HEK293 (cell line): ENCODE results near the gene LAD1.

Experiments used
- CTCF ChIA-PET: fragments of 350-600 bp; formaldehyde crosslinking; extraction: SDS; loops from one replicate; lab custom pipeline; 2021; ENCODE audit warnings: antibody characterized with exemption; lab: Yijun Ruan, JAX
- POLR2A ChIA-PET: fragments of 300-600 bp; formaldehyde crosslinking; extraction: SDS; loops from one replicate; lab custom pipeline; 2020; ENCODE audit warnings: antibody characterized with exemption, inconsistent platforms; lab: Yijun Ruan, JAX
- H3K27ac ChIP-seq: fragments of 200-500 bp; sonication (Bioruptor generic); 2 replicates; pipeline ENCODE4 v1.5.1; 2014; ENCODE audit warnings: low read depth, low read length, control low read depth, inconsistent platforms; ENCODE audit errors: extremely low read depth
- H3K36me3 ChIP-seq, 2 experiments: fragments of 200-500 bp in 1 of 2; sonication (Bioruptor generic) in 1 of 2; 1 replicate in 1 of 2; 2 replicates in 1 of 2; pipeline ENCODE4 v1.5.1; 2014 to 2017; ENCODE audit warnings: inconsistent platforms in 2 of 2, low read length in 2 of 2; ENCODE audit not compliant: control insufficient read depth in 2 of 2, insufficient read depth in 1 of 2
- H3K4me1 ChIP-seq: fragments of 200-500 bp; sonication (Bioruptor generic); 2 replicates; pipeline ENCODE4 v1.5.1; 2014; ENCODE audit warnings: mild to moderate bottlenecking, low read length, inconsistent platforms; ENCODE audit not compliant: control insufficient read depth, insufficient read depth
- H3K4me3 ChIP-seq: 2 replicates; pipeline ENCODE4 v1.5.1; 2011; ENCODE audit warnings: low read depth, mild to moderate bottlenecking, control low read depth, low read length, moderate library complexity
- H3K9me3 ChIP-seq: fragments of 200-500 bp; sonication (Bioruptor generic); 2 replicates; pipeline ENCODE4 v1.5.1; 2014; ENCODE audit warnings: low read depth, low read length, inconsistent platforms; ENCODE audit not compliant: control insufficient read depth, insufficient read depth
- GLIS1 ChIP-seq: fragments of 450-650 bp; formaldehyde crosslinking; IDR thresholded peaks from 2 replicates; pipeline ENCODE4 v1.5.1; 2016; ENCODE audit warnings: missing biosample characterization, missing genetic modification characterization
- HOXA7 ChIP-seq: sonication (generic); formaldehyde crosslinking; IDR thresholded peaks from 2 replicates; pipeline ENCODE4 v1.8.1; 2022; ENCODE audit warnings: missing genetic modification reagents, borderline replicate concordance
- PATZ1 ChIP-seq: fragments of 450-650 bp; formaldehyde crosslinking; IDR thresholded peaks from 2 replicates; pipeline ENCODE4 v1.5.1; 2016; ENCODE audit warnings: missing biosample characterization, missing genetic modification characterization
- PRDM1 ChIP-seq: fragments of 450-650 bp; formaldehyde crosslinking; IDR thresholded peaks from 2 replicates; pipeline ENCODE4; 2016; ENCODE audit warnings: missing biosample characterization, missing genetic modification characterization
- SCRT1 ChIP-seq: fragments of 450-650 bp; formaldehyde crosslinking; IDR thresholded peaks from 2 replicates; pipeline ENCODE4 v1.5.1; 2016; ENCODE audit warnings: missing biosample characterization, missing genetic modification characterization, borderline replicate concordance
- WT1 ChIP-seq: fragments of 450-650 bp; formaldehyde crosslinking; IDR thresholded peaks from 2 replicates; pipeline ENCODE4 v1.5.1; 2016; ENCODE audit warnings: missing biosample characterization, missing genetic modification characterization
- ZBTB17 ChIP-seq: fragments of 450-650 bp; formaldehyde crosslinking; IDR thresholded peaks from 2 replicates; pipeline ENCODE4 v1.5.1; 2016; ENCODE audit warnings: missing biosample characterization, missing genetic modification characterization
- ZFHX2 ChIP-seq: fragments of 450-650 bp; formaldehyde crosslinking; conservative IDR thresholded peaks from 2 replicates; pipeline ENCODE4 v1.5.1; 2016; ENCODE audit warnings: missing biosample characterization, missing genetic modification characterization
- ZFP37 ChIP-seq: fragments of 450-650 bp; formaldehyde crosslinking; IDR thresholded peaks from 2 replicates; pipeline ENCODE4 v1.5.1; 2016; ENCODE audit warnings: missing biosample characterization, missing genetic modification characterization
- ZNF132 ChIP-seq: fragments of 450-650 bp; formaldehyde crosslinking; IDR thresholded peaks from 2 replicates; pipeline ENCODE4 v1.5.1; 2017; ENCODE audit warnings: missing biosample characterization, missing genetic modification characterization, borderline replicate concordance
- ZNF133 ChIP-seq: fragments of 450-650 bp; formaldehyde crosslinking; IDR thresholded peaks from 2 replicates; pipeline ENCODE4 v1.5.1; 2016; ENCODE audit warnings: missing biosample characterization, missing genetic modification characterization
- ZNF169 ChIP-seq: fragments of 450-650 bp; formaldehyde crosslinking; IDR thresholded peaks from 2 replicates; pipeline ENCODE4 v1.5.1; 2016; ENCODE audit warnings: missing biosample characterization, missing genetic modification characterization
- ZNF2 ChIP-seq: fragments of 450-650 bp; formaldehyde crosslinking; IDR thresholded peaks from 2 replicates; pipeline ENCODE4 v1.5.1; 2016; ENCODE audit warnings: missing biosample characterization, missing genetic modification characterization
- ZNF221 ChIP-seq: fragments of 450-650 bp; formaldehyde crosslinking; IDR thresholded peaks from 2 replicates; pipeline ENCODE4 v1.5.1; 2017; ENCODE audit warnings: missing biosample characterization, missing genetic modification characterization, borderline replicate concordance
- ZNF223 ChIP-seq: fragments of 450-650 bp; formaldehyde crosslinking; IDR thresholded peaks from 2 replicates; pipeline ENCODE4 v1.5.1; 2016; ENCODE audit warnings: missing biosample characterization, missing genetic modification characterization
- ZNF362 ChIP-seq: fragments of 450-650 bp; formaldehyde crosslinking; IDR thresholded peaks from 2 replicates; pipeline ENCODE4 v1.5.1; 2016; ENCODE audit warnings: missing biosample characterization, missing genetic modification characterization
- ZNF518A ChIP-seq: fragments of 450-650 bp; formaldehyde crosslinking; conservative IDR thresholded peaks from 2 replicates; pipeline ENCODE4 v1.5.1; 2016; ENCODE audit warnings: low read depth, missing biosample characterization, missing genetic modification characterization
- ZNF610 ChIP-seq: fragments of 450-650 bp; formaldehyde crosslinking; IDR thresholded peaks from 2 replicates; pipeline ENCODE4 v1.5.1; 2016; ENCODE audit warnings: missing biosample characterization, missing genetic modification characterization, borderline replicate concordance
- ZNF654 ChIP-seq: fragments of 450-650 bp; formaldehyde crosslinking; IDR thresholded peaks from 2 replicates; pipeline ENCODE4 v1.5.1; 2016; ENCODE audit warnings: low read depth, missing biosample characterization, missing genetic modification characterization
- ZNF768 ChIP-seq: fragments of 450-650 bp; formaldehyde crosslinking; IDR thresholded peaks from 2 replicates; pipeline ENCODE4 v1.5.1; 2018; ENCODE audit warnings: missing biosample characterization, mild to moderate bottlenecking, missing genetic modification characterization
- ZNF776 ChIP-seq: fragments of 450-650 bp; formaldehyde crosslinking; IDR thresholded peaks from 2 replicates; pipeline ENCODE4 v1.5.0; 2017; ENCODE audit warnings: missing biosample characterization, missing genetic modification characterization, borderline replicate concordance
- ZNF777 ChIP-seq: fragments of 450-650 bp; formaldehyde crosslinking; IDR thresholded peaks from 2 replicates; pipeline ENCODE4 v1.5.1; 2017; ENCODE audit warnings: missing biosample characterization, missing genetic modification characterization, borderline replicate concordance

The LAD1 gene

GRCh38 chr1:201385299-201385891 is 13.7 kb downstream of the LAD1 start (continued):
- peak; percentile 90 for TF ChIP-seq GLIS1 (tag by site-specific recombination)
- TF ChIP-seq ZNF610 (tag by site-specific recombination), result no peak
- peak; percentile 53; the same call in 1 of the 2 replicates for TF ChIP-seq PATZ1
- TF ChIP-seq HOXA7 (CRISPR knock-in tag), result no peak
- TF ChIP-seq ZNF133, result no peak
- TF ChIP-seq ZNF768 (tag by site-specific recombination), result no peak
- TF ChIP-seq ZNF654, result peak; percentile 62
- no peak for TF ChIP-seq ZNF777
- TF ChIP-seq WT1, result no peak
- no peak for TF ChIP-seq ZNF223 (tag by site-specific recombination)
- peak; percentile 69; the same call in 1 of the 2 replicates for TF ChIP-seq SCRT1 (tag by site-specific recombination)

- Histone ChIP-seq H3K27ac (no peak overlapping the region), H3K4me1 (no peaks in the 10 kb centered on the region), H3K9me3 (no peaks in the 10 kb centered on the region), H3K36me3 (no peaks in the 10 kb centered on the region), H3K4me3 (no peak overlapping the region)
- ChIA-PET CTCF (interaction anchor here (0.6 to 4.8 kb wide), 16 partner anchors 10 to 625 kb away, joined by 3 to 52 read pairs (median 4); no protein-coding TSS in a partner anchor), POLR2A (interaction anchor here (1.5 kb wide), 1 partner anchor 10 kb away, joined by 4 read pairs; no protein-coding TSS in a partner anchor)
- TF ChIP-seq PRDM1 (tag by site-specific recombination) (0 out of 2 replicates have a peak, but pooled peaks have one; percentile 1), ZBTB17 (0 out of 2 replicates have a peak, but pooled peaks have one; percentile 45), ZNF362 (tag by site-specific recombination) (no peak), PATZ1 (peak; percentile 23; the same call in 1 of the 2 replicates), ZNF2 (tag by site-specific recombination) (no peak)
Observed at GRCh38 chr1:201384406-201384782, 14.7 kb downstream of the LAD1 start.

- Histone ChIP-seq H3K9me3 (no peaks in the 10 kb centered on the region), H3K36me3 (no peaks in the 10 kb centered on the region), H3K4me3 (no peak overlapping the region), H3K4me1 (no peaks in the 10 kb centered on the region), H3K27ac (no peak overlapping the region)
- ChIA-PET CTCF (interaction anchor here (0.6 to 4.8 kb wide), 11 partner anchors 10 to 158 kb away, joined by 3 to 52 read pairs (median 4); no protein-coding TSS in a partner anchor), POLR2A (interaction anchor here (1.5 kb wide), 1 partner anchor 11 kb away, joined by 4 read pairs; no protein-coding TSS in a partner anchor)
- no peak for TF ChIP-seq ZNF169 (tag by site-specific recombination)
- 0 out of 2 replicates have a peak, but pooled peaks have one; percentile 12 for TF ChIP-seq PRDM1 (tag by site-specific recombination)
- TF ChIP-seq ZNF518A (tag by site-specific recombination), result no peak
- peak; percentile 92 for TF ChIP-seq ZFHX2 (tag by site-specific recombination)
- TF ChIP-seq ZNF221 (tag by site-specific recombination), result no peak
- no peak for TF ChIP-seq ZNF132 (tag by site-specific recombination)
- TF ChIP-seq ZNF776 (tag by site-specific recombination), result no peak
- no peak for TF ChIP-seq ZFP37 (tag by site-specific recombination)
Observed at GRCh38 chr1:201383647-201384405, 15.3 kb downstream of the LAD1 start.
